ENCODE results near the gene IGSF3.

GRCh38 chr1:116565222-116565621 lies 102.3 kb downstream of the IGSF3 start:
- no peak for TF ChIP-seq CTCF (conservative IDR thresholded peaks at IDR 0.05 in 1 of 2, IDR thresholded peaks at IDR 0.05 in 1 of 2; ENCODE audit: low read depth in 1 of 2, low read length in 2 of 2)
- TF ChIP-seq EZH2 (IDR thresholded peaks at IDR 0.05; ENCODE audit: low read length, missing control alignments) = no peak
